HepG2 (cell line): ENCODE measurements around the gene CYP4F8. TPM values are rescaled to one million over a fixed set of nuclear protein-coding genes. Genes with fewer than 3 reads are reported as not detected.

Experiments used
- DNMT1 ChIP-seq: sonication (generic); formaldehyde crosslinking; IDR thresholded peaks from 2 replicates; pipeline ENCODE4 v1.5.1; 2020; ENCODE audit warnings: mild to moderate bottlenecking, missing genetic modification reagents
- ETV6 ChIP-seq: sonication (generic); formaldehyde crosslinking; conservative IDR thresholded peaks from 2 replicates; pipeline ENCODE4 v1.4.0; 2020; ENCODE audit warnings: missing genetic modification reagents
- FIP1L1 ChIP-seq: fragments of 200-400 bp; formaldehyde crosslinking; IDR thresholded peaks from 2 replicates; pipeline ENCODE4 v1.6.1; 2018; ENCODE audit warnings: low read depth, mild to moderate bottlenecking, low read length, moderate library complexity, borderline replicate concordance; ENCODE audit not compliant: insufficient read depth
- FOXK1 ChIP-seq: sonication (generic); formaldehyde crosslinking; IDR thresholded peaks from 2 replicates; pipeline ENCODE4 v1.4.0; 2020; ENCODE audit warnings: low read depth, missing genetic modification reagents, borderline replicate concordance
- GABPA ChIP-seq, 2 experiments: IDR thresholded peaks; 2 replicates each; pipeline ENCODE4 v1.6.1; 2011 to 2016; ENCODE audit warnings: low read depth in 2 of 2, low read length in 1 of 2, missing biosample characterization in 1 of 2, missing genetic modification characterization in 1 of 2
- PPARG ChIP-seq: conservative IDR thresholded peaks from 2 replicates; pipeline ENCODE4 v1.6.1; 2016; ENCODE audit warnings: missing biosample characterization, missing genetic modification reagents
- PRPF4 ChIP-seq: fragments of 200-400 bp; formaldehyde crosslinking; IDR thresholded peaks from 2 replicates; pipeline ENCODE4 v1.6.1; 2016; ENCODE audit warnings: low read length, low read depth; ENCODE audit not compliant: poor library complexity, severe bottlenecking
- RFXAP ChIP-seq: sonication (generic); formaldehyde crosslinking; IDR thresholded peaks from 2 replicates; pipeline ENCODE4 v1.4.0; 2020; ENCODE audit warnings: missing genetic modification reagents, borderline replicate concordance
- TSC22D2 ChIP-seq: sonication (generic); formaldehyde crosslinking; IDR thresholded peaks from 2 replicates; pipeline ENCODE4 v1.5.1; 2020; ENCODE audit warnings: missing genetic modification reagents, mild to moderate bottlenecking, borderline replicate concordance
- ZNF143 ChIP-seq: sonication (generic); formaldehyde crosslinking; IDR thresholded peaks from 2 replicates; pipeline ENCODE4 v1.4.0; 2020; ENCODE audit warnings: missing genetic modification reagents
- ZNF180 ChIP-seq: sonication (generic); formaldehyde crosslinking; IDR thresholded peaks from 2 replicates; pipeline ENCODE4 v1.4.0; 2020; ENCODE audit warnings: low read depth, missing genetic modification reagents, borderline replicate concordance
- ZNF333 ChIP-seq: sonication (generic); formaldehyde crosslinking; IDR thresholded peaks from 2 replicates; pipeline ENCODE4 v1.4.0; 2020; ENCODE audit warnings: mild to moderate bottlenecking, missing genetic modification reagents, borderline replicate concordance
- polyA plus RNA-seq, 8 experiments: library from polyadenylated mRNA; depleted of rRNA in 3 of 8; stranded (reverse) in 7 of 8; unstranded in 1 of 8; fragments of >200 nt; fragmentation: Illumina TruSeq in 4 of 8; extraction: Trizol in 4 of 8; gene quantifications; 2 replicates each; pipeline versions ENCODE4 v1.2.1 to v1.2.3, GENCODE V29; 2011 to 2016; ENCODE audit warnings: low read depth in 4 of 8, missing spikeins in 1 of 8, mixed read lengths in 1 of 8; ENCODE audit not compliant: insufficient read depth in 1 of 8
- total RNA-seq, 5 experiments: library from RNA; depleted of rRNA; stranded (reverse); fragments of >200 nt; fragmentation: Illumina TruSeq; extraction: Trizol; gene quantifications; 2 replicates each; pipeline ENCODE4 v1.2.3, GENCODE V29; 2016; ENCODE audit warnings: low read depth in 1 of 5
- TF ChIP-seq, protein P1 (sequence below): sonication (generic); formaldehyde crosslinking; IDR thresholded peaks from 2 replicates; pipeline ENCODE4 v1.5.1; 2020; ENCODE audit warnings: mild to moderate bottlenecking, moderate library complexity, missing genetic modification reagents
- TF ChIP-seq, protein P2 (sequence below): sonication (generic); formaldehyde crosslinking; IDR thresholded peaks from 2 replicates; pipeline ENCODE4 v1.4.0; 2020; ENCODE audit warnings: missing genetic modification reagents
- TF ChIP-seq, protein P3 (sequence below): sonication (generic); formaldehyde crosslinking; IDR thresholded peaks from 2 replicates; pipeline ENCODE4 v1.9.0; 2022; ENCODE audit warnings: low read depth, missing genetic modification reagents
- TF ChIP-seq, protein P4 (sequence below): sonication (generic); formaldehyde crosslinking; IDR thresholded peaks from 2 replicates; pipeline ENCODE4 v1.4.0; 2020; ENCODE audit warnings: mild to moderate bottlenecking, missing genetic modification reagents

The CYP4F8 gene
- total and polyA plus RNA-seq, 2 of the 13 experiments (the other 11 are each of a cell fraction or from before 2014, with no cell fraction given): not detected

DNA sequence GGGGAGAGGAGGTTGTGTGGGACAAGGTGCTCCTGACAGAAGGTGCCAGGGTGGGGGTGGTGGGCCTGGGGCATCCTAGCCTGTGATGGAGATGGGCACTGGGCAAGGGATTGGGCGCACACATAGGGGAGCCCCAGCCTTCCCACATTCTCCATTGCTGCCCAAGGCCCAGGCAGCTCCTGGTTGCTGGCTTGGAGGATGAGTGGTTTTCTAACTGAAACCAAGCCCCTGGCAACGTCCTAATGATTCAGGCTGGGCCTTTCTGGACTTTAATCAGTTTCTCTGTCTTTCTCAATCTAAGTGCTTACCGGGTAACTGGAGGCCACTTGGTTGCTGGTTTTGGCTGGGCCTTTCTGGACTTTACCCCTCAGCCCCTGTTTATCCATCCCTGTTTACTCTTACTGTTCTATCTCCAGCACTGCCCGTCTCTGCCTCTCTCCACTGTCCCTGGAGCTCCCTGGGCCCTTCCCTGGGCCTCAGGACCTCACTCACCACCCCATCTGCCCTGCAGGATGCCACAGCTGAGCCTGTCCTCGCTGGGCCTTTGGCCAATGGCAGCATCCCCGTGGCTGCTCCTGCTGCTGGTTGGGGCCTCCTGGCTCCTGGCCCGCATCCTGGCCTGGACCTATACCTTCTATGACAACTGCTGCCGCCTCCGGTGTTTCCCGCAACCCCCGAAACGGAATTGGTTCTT is 26.0 kb downstream of the CYP4F8 start (continued):
- TF ChIP-seq, protein P1, sequence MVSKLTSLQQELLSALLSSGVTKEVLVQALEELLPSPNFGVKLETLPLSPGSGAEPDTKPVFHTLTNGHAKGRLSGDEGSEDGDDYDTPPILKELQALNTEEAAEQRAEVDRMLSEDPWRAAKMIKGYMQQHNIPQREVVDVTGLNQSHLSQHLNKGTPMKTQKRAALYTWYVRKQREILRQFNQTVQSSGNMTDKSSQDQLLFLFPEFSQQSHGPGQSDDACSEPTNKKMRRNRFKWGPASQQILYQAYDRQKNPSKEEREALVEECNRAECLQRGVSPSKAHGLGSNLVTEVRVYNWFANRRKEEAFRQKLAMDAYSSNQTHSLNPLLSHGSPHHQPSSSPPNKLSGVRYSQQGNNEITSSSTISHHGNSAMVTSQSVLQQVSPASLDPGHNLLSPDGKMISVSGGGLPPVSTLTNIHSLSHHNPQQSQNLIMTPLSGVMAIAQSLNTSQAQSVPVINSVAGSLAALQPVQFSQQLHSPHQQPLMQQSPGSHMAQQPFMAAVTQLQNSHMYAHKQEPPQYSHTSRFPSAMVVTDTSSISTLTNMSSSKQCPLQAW (CRISPR knock-in tag): peak; percentile 52; the same call in 1 of the 2 replicates
- TF ChIP-seq PPARG (CRISPR knock-in tag): no peak
- no peak for TF ChIP-seq GABPA (IDR thresholded peaks at IDR 0.05; ENCODE audit: low read depth, low read length)
- no peak for TF ChIP-seq GABPA (CRISPR knock-in tag; IDR thresholded peaks at IDR 0.05; ENCODE audit: low read depth)
- TF ChIP-seq ETV6 (CRISPR knock-in tag): no peak
- no peak for TF ChIP-seq ZNF143 (CRISPR knock-in tag)
- no peak for TF ChIP-seq DNMT1 (CRISPR knock-in tag)
- no peak for TF ChIP-seq RFXAP (CRISPR knock-in tag)
- TF ChIP-seq ZNF180 (CRISPR knock-in tag): no peak
- no peak for TF ChIP-seq FIP1L1
- TF ChIP-seq, protein P2, sequence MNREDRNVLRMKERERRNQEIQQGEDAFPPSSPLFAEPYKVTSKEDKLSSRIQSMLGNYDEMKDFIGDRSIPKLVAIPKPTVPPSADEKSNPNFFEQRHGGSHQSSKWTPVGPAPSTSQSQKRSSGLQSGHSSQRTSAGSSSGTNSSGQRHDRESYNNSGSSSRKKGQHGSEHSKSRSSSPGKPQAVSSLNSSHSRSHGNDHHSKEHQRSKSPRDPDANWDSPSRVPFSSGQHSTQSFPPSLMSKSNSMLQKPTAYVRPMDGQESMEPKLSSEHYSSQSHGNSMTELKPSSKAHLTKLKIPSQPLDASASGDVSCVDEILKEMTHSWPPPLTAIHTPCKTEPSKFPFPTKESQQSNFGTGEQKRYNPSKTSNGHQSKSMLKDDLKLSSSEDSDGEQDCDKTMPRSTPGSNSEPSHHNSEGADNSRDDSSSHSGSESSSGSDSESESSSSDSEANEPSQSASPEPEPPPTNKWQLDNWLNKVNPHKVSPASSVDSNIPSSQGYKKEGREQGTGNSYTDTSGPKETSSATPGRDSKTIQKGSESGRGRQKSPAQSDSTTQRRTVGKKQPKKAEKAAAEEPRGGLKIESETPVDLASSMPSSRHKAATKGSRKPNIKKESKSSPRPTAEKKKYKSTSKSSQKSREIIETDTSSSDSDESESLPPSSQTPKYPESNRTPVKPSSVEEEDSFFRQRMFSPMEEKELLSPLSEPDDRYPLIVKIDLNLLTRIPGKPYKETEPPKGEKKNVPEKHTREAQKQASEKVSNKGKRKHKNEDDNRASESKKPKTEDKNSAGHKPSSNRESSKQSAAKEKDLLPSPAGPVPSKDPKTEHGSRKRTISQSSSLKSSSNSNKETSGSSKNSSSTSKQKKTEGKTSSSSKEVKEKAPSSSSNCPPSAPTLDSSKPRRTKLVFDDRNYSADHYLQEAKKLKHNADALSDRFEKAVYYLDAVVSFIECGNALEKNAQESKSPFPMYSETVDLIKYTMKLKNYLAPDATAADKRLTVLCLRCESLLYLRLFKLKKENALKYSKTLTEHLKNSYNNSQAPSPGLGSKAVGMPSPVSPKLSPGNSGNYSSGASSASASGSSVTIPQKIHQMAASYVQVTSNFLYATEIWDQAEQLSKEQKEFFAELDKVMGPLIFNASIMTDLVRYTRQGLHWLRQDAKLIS (CRISPR knock-in tag): no peak
- no peak for TF ChIP-seq TSC22D2 (CRISPR knock-in tag)
- TF ChIP-seq, protein P3, sequence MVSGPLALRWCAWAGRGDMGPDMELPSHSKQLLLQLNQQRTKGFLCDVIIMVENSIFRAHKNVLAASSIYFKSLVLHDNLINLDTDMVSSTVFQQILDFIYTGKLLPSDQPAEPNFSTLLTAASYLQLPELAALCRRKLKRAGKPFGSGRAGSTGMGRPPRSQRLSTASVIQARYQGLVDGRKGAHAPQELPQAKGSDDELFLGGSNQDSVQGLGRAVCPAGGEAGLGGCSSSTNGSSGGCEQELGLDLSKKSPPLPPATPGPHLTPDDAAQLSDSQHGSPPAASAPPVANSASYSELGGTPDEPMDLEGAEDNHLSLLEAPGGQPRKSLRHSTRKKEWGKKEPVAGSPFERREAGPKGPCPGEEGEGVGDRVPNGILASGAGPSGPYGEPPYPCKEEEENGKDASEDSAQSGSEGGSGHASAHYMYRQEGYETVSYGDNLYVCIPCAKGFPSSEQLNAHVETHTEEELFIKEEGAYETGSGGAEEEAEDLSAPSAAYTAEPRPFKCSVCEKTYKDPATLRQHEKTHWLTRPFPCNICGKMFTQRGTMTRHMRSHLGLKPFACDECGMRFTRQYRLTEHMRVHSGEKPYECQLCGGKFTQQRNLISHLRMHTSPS (CRISPR knock-in tag): no peak
- TF ChIP-seq FOXK1 (CRISPR knock-in tag): peak; percentile 61; the same call in 1 of the 2 replicates
- TF ChIP-seq, protein P4, sequence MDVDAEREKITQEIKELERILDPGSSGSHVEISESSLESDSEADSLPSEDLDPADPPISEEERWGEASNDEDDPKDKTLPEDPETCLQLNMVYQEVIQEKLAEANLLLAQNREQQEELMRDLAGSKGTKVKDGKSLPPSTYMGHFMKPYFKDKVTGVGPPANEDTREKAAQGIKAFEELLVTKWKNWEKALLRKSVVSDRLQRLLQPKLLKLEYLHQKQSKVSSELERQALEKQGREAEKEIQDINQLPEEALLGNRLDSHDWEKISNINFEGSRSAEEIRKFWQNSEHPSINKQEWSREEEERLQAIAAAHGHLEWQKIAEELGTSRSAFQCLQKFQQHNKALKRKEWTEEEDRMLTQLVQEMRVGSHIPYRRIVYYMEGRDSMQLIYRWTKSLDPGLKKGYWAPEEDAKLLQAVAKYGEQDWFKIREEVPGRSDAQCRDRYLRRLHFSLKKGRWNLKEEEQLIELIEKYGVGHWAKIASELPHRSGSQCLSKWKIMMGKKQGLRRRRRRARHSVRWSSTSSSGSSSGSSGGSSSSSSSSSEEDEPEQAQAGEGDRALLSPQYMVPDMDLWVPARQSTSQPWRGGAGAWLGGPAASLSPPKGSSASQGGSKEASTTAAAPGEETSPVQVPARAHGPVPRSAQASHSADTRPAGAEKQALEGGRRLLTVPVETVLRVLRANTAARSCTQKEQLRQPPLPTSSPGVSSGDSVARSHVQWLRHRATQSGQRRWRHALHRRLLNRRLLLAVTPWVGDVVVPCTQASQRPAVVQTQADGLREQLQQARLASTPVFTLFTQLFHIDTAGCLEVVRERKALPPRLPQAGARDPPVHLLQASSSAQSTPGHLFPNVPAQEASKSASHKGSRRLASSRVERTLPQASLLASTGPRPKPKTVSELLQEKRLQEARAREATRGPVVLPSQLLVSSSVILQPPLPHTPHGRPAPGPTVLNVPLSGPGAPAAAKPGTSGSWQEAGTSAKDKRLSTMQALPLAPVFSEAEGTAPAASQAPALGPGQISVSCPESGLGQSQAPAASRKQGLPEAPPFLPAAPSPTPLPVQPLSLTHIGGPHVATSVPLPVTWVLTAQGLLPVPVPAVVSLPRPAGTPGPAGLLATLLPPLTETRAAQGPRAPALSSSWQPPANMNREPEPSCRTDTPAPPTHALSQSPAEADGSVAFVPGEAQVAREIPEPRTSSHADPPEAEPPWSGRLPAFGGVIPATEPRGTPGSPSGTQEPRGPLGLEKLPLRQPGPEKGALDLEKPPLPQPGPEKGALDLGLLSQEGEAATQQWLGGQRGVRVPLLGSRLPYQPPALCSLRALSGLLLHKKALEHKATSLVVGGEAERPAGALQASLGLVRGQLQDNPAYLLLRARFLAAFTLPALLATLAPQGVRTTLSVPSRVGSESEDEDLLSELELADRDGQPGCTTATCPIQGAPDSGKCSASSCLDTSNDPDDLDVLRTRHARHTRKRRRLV: no peak
- TF ChIP-seq PRPF4: no peak
- TF ChIP-seq ZNF333 (CRISPR knock-in tag): no peak
